T follicular helper cell (primary cell): ENCODE results near the gene CD93.

Experiments
- DNase-seq: peaks from one replicate; pipeline ENCODE4 v3.0.0-alpha.2; 2020; ENCODE audit warnings: low read depth

The CD93 gene

DNA sequence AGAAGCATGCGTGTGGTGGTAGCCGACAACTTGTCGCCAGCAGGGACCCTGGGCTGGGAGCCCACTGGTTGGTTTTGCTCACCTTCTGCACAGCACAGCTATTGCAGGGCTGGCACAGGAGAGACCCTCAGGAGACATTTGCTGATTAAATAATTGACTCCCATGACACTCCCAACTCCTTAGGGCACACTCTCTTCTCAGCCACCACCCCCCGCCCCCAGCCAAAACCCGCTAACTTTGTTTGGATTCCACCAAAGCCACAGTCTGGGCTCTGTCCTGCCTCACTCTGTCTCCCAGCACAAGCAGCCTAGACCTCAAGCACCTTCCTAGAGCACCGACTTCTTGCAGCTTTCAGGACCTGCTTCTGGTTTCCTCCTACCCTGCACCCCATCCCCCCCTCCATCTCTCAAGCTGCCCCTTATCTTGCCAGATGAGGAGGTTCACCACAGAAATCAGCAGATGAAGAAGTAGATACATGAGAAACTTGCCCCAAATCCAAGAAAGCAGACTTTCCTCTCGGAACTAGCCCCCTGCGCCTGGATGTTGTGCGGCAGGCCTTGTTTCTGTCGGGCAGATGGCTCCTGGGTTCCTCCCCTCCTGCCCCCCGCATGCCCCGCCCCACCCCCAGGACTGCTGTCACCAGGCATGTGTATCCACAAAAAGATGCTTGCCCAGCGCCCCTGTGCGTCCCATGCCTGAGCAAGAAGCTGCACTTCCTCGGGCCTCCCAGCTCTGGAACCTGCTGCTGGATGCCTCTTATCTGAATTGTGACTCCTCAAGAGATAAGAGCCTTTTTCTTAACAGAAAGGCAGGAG is 35.0 kb upstream of the CD93 start:
- no peak for DNase-seq

GRCh38 chr20:23120261-23120660 is 34.1 kb upstream of the CD93 start:
- no peak for DNase-seq

DNA sequence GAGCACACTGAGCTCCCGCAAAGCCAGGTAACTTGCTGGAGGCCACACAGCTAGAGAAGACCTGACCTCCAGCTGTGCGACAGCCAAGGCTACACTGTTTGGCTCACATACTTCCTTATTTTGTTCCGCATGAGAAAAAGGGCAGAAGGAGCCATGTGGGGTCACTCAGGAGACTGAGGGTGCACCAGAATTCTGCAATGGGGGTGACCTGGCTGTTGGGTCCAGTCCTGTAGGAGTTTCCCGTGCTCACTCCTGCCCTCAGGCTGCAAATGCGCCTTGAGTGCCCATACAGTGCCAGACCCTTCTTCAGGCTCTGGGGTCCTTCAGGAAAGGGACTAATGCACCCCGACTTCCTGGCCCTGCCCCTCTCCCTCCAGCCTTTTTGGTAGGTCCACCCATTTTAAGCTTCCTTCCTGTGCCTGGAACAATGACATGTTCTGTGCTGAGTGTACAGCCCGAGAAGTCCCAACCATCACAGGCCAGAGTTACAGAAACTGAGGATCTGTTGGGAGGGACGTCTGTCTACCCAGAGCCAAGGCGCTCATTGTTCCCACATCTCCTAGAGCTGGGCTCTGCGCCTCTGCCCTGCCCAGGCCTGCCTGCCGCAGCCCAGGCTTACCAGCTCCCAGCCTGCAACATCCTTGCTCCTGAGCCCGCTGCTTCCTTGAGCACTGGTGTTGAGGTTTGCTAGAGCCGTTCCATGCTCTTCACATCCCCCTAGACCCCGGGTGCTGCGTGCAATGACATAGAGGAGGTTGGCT is 33.5 kb upstream of the CD93 start:
- DNase-seq, result no peak

DNA sequence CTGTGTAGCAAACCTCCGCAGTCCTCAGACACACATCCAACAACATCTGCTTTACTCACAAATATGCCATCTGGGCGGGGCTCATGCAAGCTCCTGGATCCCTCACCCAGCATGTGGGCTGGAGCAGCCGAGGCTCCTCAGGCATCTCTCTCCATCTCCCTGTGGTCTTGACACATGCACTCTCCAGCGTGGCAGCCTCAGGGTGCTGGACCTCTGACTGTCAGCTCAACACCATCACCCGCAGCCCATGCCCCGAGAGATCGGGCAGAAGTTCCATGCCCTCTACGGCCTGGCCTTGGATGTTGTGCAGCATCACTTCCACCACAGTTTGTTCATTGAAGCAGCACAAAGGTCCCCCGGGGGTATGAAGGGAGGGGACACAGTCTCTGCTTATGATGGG is 32.6 kb upstream of the CD93 start:
- DNase-seq, result no peak

GRCh38 chr20:23118144-23118543 is 32.0 kb upstream of the CD93 start:
- DNase-seq, result no peak

- no peak for DNase-seq
These were observed 31.6 kb upstream of the CD93 start for GRCh38 chr20:23117738-23118137.

DNA sequence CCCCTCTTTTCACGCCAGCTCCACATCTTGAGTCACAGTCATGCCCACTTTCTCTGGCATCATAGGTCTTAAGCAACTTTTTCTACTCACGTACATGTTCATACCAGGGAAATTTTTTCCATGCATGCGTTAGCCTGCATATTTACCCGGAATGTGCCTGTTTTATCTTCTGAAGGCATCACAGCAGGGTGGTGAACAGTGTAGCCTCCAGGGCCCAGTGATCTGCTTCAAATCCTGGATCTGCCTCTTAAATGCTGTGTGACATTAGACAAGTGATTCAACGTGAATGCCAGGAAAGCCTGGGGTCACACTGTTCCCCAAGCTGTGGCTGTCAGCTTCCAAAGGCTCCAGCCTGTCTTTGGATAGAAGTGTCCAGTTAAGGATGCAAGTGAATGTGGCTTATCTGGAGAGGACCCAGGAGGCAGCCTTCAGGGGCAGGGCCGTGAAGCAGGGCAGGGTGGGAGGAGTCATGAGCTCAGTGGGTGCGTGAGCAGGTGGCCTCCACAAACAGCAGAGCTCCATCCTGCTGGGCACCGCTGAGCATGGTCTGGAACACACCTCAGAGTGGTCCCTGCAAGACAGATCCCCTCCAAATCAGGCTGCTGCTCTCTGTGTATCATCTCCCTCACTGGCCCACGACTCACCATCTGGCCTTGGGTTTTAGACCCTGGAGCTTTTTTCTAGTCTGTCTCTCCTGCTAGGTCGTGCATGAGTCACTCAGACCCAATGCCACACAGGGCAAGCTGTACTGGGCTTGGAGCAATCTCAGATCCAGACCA is 30.4 kb upstream of the CD93 start:
- no peak for DNase-seq

GRCh38 chr20:23115822-23116221 is 29.7 kb upstream of the CD93 start:
- no peak for DNase-seq

DNA sequence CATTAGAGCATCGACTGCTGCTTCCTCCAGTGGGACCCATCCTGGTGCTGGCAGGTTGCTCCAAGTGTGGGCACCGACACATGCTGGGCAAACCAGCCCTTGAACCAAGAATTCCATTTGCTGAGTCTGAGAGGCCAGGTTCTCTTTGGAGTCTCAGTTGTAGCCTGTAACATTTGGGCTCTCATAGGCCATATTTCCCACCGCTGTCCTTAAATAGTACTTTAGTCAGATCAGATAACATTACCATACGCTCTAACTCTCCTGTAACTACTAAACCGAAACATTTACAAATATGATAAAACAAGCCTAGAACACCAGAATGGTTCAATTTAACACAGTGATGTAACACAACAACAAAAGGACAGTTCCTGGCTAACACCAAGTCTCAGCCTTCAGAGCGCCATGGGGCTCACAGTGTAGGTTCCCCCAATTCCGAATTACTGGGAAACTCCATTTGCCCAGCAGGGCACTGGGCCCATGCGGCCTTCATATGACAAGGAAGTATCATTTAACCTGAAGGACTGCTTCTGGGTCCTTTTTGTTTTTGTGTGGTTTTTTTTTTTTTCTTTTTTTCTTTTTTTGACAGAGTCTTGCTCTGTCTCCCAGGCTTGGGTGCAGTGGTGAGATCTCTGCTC is 28.4 kb upstream of the CD93 start:
- DNase-seq, result no peak

GRCh38 chr20:23114018-23114417 is 27.9 kb upstream of the CD93 start:
- DNase-seq, result no peak

GRCh38 chr20:23112595-23112994 is 26.5 kb upstream of the CD93 start:
- DNase-seq, result no peak

GRCh38 chr20:23111944-23112342 is 25.8 kb upstream of the CD93 start:
- no peak for DNase-seq

DNA sequence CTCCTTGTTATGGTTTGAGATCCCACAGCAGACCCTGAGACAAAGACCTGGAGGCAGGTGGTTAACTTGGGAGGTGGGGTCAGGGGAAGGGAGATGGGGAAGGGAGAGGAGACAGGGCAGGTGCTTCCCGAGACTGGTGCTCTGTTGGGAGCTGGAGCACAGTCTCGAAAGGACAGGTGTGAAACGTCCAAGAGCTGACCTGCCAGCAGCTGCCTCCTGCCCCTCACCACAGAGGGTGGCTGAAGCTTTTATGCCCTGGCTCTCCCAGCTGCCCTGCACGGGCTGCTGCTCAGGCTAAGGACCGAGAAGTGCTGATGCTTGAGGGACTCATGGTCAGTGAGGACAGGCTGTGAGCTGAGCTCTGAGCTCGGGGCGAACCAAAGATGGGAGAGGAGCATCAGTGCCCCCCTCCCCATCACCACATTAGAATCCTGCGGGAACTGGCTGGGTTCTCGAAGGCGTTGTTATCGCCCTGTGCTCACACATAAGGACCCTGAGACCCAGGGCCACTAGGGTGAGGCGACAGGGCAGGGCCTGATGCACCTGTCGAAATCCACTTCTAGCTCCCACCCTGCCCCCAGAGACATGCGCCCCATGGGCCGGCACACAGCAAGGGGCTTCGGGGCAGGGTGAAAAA is 25.3 kb upstream of the CD93 start:
- DNase-seq, result no peak

- no peak for DNase-seq
These were observed 22.7 kb upstream of the CD93 start for GRCh38 chr20:23108871-23109270.

- DNase-seq, result no peak
These were observed 21.3 kb upstream of the CD93 start for GRCh38 chr20:23107466-23107865.

DNA sequence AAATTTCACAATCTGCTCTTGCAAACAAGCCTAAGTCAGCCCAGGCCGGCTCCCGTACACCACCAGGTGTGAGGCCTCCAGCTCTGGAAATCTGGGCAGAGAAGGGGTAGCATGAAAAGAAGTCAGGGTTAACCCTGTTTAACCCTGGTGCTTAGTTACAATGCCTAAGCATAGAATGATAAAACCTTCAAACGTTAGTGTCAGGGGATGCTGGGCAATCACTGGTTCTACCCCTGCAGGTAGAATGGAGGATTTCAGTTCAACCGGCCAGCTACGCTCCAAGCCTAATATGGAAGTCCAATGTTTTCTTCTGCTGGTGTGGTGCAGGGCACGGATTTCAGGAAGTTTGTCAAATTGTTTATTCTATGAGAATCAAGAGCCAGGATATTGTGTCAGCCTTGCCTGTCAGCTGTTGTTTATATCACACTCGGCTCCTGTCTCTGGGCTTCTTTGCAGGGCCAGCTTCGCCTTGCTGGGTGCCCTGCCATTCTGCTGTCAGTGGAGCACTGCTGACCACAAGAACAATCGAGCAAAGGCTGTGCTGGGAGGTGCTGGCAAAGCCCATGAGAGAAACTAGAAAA is 20.2 kb upstream of the CD93 start:
- DNase-seq, result no peak

DNA sequence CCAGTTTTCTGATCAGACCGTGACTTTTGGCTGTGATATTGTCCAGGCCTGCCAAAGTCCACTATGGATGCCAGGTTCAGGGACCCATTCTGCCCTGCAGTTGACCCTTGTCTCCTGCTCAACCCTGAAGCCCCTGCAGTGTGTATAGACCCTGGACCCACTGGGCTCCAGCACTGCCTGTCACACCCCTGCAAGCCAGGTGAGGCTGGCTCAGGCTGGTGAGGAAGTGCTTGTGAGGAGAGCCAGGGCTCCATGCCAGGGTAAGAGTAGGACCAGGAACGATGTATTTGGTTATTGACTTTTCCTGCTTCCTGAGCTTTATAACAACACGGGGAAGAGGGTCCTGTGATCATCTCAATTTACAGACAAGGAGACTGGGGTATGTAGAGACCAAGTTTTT is 19.1 kb upstream of the CD93 start:
- DNase-seq, result no peak

DNA sequence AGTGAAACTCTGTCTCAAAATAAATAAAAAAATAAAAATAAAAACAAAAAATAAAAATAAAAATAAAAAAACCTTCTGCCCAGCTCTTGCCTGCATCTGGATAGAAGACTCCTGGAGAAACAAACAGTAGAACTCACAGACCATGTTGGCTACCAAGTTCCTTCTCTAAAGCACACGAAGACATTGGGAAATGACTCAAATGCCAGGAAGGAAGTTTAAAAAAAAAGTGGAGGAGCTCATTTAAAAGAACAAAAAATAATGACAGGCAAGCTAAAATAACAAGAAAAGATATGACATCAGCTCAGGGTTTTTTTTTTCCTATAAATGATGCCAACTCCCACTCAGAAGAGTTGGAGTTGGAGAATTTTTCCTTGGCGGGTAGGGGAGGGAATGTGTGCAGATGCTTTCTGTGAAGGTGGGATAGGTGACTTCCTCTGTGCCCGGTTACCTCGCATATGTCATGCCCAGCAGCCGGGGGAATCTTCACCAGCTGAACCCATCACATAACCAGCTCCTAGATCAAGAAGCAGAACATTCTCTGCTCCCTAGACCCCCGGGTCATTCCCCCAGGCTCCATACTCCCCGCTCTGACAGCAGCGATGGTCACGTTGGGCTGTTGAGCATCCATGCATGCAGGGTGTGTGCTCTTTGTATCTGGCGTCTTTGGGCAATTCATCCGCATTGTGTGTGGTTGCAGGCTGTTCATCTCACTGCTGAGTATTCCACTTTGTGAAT is 17.3 kb upstream of the CD93 start:
- no peak for DNase-seq

DNA sequence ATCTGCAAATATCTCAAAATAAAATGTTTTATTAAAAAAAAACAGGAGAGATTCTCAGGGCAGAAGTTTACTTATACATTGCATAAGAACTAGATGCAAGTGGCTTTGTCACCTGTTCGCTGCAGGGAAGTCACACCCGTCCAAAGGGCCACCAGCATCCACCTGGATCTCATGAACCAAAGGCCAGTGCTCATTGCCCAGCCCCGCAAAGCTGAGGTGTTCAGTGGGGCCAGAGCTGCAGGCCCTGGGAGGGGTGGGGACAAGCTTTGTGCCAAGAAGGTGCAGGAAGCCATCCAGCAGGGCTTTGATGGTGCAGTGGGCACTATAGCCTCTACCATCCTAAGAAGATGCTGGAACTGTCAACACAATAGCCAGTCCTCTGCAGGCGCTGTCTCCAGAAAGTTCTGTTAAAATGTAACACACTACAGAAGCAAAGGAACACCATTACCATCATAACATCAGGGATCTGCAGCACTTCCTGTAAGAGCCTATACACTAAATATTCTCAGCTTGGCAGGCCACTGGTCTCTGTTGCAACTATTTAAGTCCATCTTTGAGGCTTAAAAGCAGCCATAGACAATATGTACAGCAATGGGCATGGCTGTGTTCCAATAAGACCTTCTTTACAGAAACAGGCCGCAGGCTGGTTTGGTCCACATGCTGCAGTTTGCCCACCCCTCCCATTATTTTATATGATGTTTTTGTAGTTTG is 15.7 kb upstream of the CD93 start:
- no peak for DNase-seq

DNA sequence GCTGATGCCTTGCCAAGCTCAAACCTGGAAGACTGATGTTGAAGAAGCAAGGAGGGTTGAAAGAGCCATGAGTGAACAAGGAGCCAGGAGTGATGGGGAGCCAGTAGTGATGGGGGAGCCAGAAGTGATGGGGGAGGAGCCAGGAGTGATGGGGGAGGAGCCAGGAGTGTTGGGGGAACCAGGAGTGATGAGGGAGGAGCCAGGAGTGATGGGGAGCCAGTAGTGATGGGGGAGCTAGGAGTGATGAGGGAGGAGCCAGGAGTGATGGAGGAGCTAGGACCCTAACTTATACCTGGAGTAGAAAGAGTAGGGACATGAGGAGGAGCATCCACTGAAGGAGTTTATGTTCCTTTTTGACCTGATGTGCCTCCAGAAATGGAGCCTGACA is 14.6 kb upstream of the CD93 start:
- DNase-seq, result no peak
